GM06990 (cell line): ENCODE data around the gene NR3C1.

Experiments
- DNase-seq: peaks from one replicate; pipeline ENCODE4 v3.0.0-alpha.2; 2011; ENCODE audit not compliant: insufficient read length; ENCODE audit errors: extremely low read depth
- H3K27me3 ChIP-seq: replicated peaks from 2 replicates; pipeline ENCODE4 v1.6.0; 2011; ENCODE audit warnings: low read length; ENCODE audit not compliant: control insufficient read depth, insufficient read depth
- H3K36me3 ChIP-seq: 2 replicates; pipeline ENCODE4 v1.5.1; 2011; ENCODE audit warnings: low read length; ENCODE audit not compliant: control insufficient read depth, insufficient read depth
- H3K4me3 ChIP-seq: replicated peaks from 2 replicates; pipeline ENCODE4 v1.5.1; 2011; ENCODE audit warnings: low read depth, mild to moderate bottlenecking, control low read depth, low read length
- CTCF ChIP-seq: IDR thresholded peaks from 2 replicates; pipeline ENCODE4 v1.5.1; 2011; ENCODE audit warnings: low read length, control low read depth, mild to moderate bottlenecking, inconsistent platforms; ENCODE audit not compliant: insufficient read depth, poor library complexity, severe bottlenecking

NR3C1 gene

DNA sequence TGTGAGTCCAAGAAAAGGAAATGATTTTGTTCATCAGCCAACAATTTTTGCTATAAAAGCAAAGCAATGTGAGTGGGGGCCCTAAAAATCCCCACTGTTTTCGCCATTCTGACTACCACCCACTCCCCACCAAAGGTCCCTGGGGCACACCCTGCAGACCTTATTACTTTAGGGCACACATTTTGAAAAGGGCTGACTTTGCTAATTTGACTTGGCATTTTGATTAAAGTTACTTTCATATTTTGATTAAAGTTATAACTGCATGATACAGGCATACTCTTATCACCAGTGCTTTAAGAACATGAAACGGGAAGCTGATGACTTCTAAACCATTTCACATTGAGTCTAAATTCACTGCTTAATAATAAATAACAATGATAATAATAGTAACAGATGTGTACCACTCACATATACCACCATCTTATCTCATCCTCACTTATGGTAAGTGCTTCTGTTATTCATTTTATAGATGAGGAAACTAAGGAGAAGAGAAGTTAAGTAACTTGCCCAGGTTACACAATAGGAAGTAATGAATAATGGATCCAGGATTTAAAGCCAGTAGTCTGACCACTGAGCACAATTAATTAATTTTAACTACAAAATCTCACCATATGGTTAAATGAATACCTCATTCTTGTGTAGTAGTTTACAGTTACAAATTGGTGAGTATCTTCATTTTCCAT, 25.4 kb upstream of the NR3C1 start:
- no peaks in the 10 kb centered on the region for H3K36me3 ChIP-seq
- no peak for DNase-seq
- TF ChIP-seq CTCF, result no peak

DNA sequence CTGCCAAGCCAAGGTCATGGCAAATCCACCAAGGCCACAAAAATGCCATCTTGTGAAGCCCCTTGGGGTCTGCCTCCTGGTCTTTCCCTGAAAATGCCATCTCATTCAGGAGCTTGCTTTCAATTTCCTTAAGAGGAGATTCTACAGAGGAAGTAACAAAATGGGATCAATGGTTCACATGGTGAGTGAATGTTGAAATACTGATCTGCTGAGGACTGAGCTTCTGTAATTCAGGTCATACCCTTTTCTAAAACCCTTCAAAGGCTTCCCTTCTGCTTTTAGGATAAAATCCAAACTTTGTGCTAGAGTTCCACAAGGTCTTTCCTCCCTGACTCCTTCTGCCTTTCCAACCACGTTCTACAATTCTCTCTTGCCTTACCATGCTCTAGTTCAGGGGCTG, 24.7 kb upstream of the NR3C1 start:
- TF ChIP-seq CTCF, result no peak
- Histone ChIP-seq H3K27me3 (no peaks in the 10 kb centered on the region), H3K36me3 (no peaks in the 10 kb centered on the region), H3K4me3 (no peak overlapping the region)
- DNase-seq, result no peak

More for the DNA sequence above, 25.4 kb upstream of the NR3C1 start:
- H3K27me3 ChIP-seq, result no peaks in the 10 kb centered on the region
- H3K4me3 ChIP-seq, result no peak overlapping the region

DNA sequence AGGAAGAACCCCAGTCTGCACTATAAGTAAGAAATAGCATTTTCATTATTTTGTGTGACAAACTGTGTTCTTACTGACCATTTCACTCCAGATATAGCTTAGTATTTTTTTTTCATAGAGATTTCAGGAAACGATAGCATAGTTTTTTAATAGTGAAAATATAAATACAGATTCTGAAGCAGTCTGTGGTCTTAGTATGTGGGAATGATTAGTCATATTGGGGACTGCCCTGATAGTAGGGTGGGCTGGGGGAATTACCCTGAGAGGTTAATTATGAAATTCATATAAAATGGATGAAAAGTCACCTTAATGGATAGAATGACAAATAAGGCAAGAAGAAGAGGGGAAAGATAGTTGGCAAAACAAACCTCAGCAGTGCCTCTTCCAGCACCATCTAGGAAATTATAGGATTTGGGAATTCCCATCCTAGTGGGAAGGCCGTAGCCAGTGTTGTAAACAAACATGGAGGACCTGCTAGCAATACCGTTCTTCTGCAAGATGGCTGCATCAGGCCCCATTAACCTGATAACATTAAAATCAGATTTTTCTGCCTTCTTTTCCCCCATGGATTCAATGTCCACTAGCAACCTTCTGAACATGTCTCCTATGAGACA, 23.7 kb upstream of the NR3C1 start:
- no peaks in the 10 kb centered on the region for H3K27me3 ChIP-seq
- TF ChIP-seq CTCF, result no peak
- no peak for DNase-seq
- no peaks in the 10 kb centered on the region for H3K36me3 ChIP-seq
- no peak overlapping the region for H3K4me3 ChIP-seq

DNA sequence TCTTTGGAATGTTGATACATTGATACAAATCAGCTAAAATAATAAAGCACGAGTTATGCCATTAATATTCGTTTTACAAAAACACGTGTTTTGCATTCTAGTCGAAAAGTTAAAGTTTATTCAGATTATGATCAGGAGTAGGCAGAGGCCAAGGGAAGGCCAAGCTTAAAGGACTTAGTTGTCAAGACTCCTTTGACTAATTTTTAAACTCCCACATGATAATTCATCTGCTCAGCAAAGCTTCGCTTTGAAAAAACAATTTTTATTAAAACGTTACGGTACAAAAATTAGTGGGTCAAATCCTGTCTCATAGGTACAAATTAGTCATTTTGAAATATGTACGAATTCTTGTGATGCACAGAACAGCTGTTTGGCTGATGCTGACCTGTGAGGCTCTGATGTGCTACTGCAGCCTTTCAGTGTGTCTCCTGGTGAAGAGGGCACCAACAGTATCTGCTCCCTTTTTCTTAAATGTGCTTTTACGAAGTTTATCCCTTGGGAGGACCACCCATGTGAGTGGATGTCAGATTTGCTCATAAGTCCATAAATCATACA, 23.0 kb upstream of the NR3C1 start:
- DNase-seq, result no peak
- H3K4me3 ChIP-seq, result no peak overlapping the region
- no peaks in the 10 kb centered on the region for H3K27me3 ChIP-seq
- H3K36me3 ChIP-seq, result no peaks in the 10 kb centered on the region
- TF ChIP-seq CTCF, result no peak

DNA sequence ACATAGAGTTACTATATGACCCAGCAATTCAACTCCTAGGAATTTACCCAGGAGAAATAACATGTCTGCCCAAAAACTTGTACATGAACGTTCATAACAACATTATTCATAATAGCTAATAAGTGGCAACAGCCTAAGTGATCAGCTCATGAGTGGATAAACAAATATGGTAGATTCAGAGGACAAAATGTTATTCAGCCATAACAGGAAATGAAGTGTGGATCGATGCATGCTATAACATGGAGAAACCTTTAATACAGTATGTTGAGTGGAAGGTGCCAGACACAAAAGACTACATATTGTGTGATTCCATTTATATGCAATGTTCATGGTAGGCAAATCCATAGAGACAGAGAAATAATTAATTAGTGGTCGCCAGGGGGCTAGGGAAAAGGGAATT, 22.3 kb upstream of the NR3C1 start:
- DNase-seq, result no peak
- H3K36me3 ChIP-seq, result no peaks in the 10 kb centered on the region
- TF ChIP-seq CTCF, result no peak
- H3K4me3 ChIP-seq, result no peak overlapping the region
- H3K27me3 ChIP-seq, result no peaks in the 10 kb centered on the region
